NCI-H524 treated with DMSO at 0.1 percent for 48 hours (cell line): ENCODE results near the gene WDR59.

Experiments
- DNase-seq: peaks from one replicate; lab custom pipeline; 2025; lab: John Stamatoyannopoulos, UW

Gene WDR59

DNA sequence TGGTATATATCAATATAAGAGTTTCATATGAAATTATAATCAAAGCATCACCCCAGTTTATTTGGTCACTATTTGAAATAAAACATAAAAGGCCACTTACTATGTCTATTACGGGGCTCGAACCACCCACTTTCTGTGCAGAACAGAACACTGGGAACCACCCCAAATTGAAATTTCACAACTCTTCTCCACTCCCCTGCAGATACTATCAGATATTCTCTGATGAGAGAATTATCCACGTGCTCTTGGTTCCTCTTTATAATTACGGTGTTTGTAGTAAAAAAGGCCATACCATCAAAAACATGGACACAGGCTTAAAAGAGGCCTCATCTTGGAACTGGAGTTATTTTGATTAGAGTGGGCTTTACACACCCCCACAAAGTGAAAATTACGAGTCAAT is 82.8 kb downstream of the WDR59 start:
- no peak for DNase-seq

DNA sequence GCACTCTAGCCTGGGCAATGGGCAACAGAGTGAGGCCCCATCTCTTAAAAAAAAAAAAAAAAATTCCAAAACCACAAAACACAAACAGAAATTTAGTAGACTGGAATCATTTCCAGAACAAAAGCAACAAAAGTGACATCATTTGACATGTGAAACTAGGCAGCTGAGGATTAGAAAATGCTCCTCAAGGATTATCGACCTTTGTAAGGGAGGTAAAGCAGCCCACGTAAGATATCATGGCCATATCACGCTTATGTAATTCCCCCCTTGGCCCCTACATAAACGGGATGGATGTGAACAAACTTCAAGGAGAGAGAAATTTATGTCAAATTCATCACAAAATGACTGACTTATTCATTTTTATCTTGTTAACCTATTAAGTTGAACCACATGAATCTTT is 83.3 kb downstream of the WDR59 start:
- no peak for DNase-seq

DNA sequence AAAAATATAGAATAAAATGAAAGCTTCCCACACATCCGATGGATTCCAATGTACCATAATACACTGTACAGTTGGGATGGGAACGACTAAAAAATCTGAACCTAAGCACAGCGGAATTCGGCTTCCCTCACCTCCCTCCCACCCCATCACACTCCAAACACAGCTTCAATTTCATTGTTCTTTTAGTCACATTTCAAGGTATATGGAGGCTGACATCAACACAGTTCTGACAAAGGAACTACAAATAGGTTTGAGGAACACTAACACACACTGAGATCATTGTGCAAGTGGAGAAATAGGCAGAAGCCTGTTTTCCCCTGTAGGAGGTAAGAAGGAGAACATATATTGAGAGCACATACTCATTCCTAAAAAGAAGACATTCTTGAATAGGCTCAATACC is 85.1 kb downstream of the WDR59 start:
- DNase-seq = no peak

DNA sequence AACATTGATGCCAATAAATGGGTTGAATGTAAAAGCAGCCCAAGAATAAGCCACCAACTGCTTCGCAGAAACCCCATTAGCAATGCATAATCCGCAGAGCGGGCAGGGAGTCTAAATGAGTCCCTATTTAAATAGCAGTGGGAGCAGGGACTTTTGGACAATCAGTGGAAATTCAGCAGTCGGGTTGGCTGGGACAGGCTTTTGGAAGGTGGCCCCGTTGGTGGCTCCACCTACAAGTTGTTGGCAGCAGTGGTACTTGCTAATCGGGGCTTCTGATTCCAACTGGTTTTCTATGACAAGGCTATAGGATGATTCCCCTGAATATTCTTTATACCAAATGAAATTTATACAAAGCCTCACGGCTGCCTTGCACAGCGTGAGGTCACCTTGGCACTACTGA is 86.3 kb downstream of the WDR59 start:
- no peak for DNase-seq

DNA sequence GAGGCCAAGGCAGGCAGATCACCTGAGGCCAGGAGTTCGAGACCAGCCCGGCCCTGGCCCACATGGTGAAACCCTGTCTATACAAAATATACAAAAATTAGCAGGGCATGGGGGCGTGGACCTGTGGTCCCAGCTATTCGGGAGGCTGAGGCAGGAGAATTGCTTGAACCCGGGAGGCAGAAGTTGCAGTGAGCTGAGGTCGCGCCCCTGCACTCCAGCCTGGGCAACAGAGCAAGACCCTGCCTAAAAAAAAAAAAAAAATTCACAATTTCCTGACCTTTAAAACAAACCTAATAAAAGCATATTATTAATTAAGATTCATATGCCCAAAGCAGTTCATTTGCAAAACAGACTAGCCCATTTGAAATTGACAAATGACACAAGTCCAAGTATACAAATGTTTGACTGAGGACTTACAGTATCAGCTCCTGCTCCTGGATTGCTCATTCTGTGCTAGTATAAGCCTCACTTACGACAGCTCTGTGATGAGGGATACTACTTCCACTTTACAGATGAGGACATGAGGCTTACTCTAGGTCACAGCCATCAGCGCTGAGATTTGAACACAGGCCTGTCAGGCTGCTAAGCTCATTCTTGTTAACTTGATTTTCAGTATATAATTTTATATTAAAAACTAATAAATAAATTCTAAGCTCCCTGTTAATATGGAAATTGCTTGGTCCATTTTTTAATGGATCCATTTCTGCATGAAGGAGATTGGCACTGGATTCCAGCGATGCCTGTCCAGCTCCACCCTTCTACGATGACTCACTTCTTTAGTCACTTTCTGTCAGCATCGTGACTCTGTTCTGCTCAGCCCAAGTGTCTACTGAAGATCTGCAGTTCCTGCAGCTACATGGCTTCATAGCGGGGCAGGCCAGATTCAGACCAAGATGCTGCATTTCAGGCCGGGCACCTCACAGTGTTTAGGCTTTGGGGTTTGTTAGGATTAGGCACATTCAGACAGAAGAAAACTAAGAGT is 88.2 kb downstream of the WDR59 start:
- DNase-seq = no peak

DNA sequence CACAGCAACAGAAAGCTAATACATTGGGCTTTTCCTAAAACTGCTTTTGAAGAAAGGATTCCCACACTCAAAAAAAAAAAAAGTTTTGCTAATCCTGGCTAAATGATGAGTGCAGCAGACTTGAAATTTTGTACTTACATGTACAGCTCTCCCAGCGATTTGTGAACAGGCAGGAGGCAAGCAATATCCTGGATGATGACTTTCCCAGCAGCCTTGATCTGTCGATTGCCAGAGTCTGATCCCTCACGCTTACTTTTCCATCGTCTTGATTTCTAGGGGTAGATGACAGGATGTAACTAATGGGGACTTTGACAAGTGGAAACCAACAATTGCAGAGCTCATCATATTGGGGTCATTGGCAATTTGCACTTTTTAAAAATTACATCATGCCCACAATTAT is 91.4 kb downstream of the WDR59 start:
- DNase-seq = no peak

DNA sequence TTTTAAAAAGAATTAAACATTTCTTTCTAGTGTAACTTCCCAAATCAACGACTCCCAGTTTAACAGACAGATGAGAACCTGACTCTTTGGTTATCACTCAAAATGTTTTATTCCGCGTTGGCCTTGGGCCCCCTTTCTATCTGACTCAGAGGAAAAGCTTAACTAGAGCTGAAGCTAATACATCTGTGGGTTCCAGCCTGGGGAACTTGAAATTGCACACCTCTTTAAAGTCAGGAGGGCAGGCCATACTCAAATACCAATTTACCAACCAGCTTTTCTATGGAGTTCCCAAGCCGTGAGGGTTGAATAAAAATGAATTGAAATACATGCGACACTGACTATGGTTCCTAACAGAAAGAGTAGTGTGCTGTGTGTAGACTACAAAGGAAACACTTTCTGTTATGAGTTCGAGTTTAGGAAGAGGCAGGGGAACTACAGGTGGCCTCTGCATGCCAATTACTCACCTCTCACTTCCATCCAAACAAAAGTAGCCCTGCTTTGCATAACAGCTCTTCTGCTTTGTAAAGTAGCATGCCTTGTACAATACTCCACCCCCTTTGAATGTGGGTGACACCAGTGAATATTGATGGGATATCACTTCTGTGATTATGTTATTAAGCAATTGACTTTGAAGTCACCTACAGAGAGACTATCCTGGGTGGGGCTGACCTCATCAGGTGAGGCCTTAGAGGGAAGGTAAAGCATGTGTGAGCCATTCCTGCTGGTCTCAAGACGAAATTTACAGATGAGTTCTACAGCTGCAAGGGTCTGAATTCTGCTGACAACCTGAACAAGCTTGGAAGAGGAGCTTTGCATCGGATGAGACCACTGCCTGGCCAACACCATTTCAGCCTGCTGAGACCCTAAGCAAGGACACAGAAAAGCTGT is 92.1 kb downstream of the WDR59 start:
- no peak for DNase-seq

DNA sequence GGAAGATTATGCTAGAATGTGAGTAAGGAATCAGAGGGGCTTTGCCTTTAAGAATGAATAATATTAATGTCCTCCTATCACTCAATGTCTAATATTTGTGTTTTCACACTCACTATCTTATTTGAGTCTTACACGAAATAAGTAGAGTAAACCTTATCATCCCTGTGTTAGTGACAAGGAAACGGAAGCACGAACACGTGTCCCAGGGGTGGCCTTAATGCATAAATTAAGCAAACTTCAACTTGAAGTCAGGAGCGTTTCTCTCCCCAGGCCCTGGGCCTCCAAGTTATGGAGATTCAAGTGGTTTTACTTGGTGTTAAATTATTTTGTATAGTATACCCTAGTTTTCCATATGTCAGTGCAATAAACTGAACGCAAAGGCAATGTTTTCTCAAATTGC is 96.0 kb downstream of the WDR59 start:
- DNase-seq = no peak

DNA sequence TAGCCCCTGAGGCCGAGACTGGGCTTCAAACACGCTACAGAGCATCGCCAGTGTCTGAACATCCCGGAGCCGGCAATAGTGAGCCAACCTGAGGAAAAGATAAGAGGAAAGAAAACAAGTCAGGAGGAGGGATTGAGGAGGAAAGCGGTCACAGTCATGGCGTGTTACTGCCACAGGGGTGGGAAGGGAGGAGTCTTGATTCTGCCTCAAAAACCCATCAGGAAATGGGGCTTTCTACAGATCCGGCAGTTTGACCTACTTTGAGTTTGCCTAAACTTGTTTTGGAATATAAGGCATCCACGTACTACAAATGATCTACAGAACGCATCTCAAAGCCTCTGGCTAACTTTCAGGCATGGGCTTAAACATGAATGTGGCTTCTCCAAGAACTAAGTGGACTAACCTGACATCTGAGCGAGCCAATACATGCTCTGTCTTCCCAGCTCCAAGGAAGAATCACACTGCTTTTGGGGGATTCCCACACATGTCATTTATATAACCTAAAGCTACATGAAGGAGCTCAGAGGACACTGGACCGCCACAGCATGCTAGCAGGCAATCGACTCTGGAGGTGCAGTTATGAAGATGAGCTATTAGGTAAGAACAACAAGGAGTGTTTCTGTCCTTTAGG is 96.6 kb downstream of the WDR59 start:
- DNase-seq = no peak

DNA sequence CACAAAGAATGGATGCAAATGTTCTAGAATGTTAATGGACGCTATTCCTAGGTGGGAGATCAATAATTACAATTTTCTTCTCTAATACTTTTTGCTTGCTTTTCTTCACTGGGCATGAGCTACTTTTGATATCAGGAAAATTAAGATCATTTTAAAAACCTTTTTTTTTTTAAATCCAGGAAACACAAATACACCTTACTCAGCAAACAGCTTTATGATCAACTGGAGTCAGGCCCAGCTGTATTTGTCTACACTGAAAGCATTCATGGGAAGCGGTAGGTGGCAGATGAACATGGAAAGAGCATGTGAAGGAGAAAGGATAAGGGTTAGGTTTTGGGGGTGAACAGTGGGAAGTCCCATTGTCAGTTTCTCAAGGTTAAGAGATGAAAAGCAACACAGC is 97.8 kb downstream of the WDR59 start:
- DNase-seq = no peak

DNA sequence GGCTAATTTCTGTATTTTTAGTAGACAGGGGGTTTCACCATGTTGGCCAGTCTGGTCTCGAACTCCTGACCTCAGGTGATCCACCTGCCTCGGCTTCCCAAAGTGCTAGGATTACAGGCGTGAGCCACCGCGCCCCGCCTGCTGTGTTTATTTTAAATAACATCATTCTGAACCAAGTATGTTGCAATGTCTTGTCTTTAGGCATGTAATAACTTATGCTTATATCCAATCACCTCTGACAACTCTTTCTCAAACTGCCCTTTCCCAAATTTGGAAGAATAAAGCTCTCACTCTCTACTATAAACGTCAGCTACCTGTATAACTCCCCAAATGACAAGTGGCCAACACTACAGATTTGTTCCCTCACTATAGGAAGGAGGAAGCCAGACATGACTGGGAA is 107.2 kb downstream of the WDR59 start:
- DNase-seq = no peak

DNA sequence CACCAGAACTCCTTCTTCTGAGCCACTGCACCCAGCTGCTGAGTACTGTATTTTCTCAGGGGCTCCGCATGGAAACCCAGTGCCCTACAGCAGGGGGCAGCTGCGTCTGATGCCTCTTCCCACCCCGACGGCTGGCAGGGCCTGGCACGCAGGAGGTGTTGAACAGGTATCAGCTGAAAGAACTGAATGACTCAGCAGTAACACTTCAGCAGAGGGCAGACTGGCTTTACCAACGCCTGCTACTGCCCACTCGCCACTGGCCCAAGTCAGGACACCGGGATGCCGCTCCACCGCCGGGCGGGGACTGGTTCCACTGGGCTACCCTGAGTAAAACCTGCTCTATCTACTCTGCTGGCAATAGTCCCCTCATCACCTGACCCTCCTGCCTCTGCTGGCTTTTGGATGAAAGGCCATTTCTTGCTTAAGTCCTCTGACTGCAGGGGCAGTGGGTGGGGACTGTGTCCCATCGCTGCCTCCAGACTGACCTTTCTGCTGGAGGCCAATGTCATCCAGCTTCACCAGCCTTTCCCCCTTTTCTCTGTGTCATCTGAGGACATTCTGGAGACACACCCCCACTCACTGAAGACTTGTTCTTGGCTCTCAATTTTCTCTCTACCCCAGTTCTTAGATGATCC is 109.9 kb downstream of the WDR59 start:
- DNase-seq = no peak

DNA sequence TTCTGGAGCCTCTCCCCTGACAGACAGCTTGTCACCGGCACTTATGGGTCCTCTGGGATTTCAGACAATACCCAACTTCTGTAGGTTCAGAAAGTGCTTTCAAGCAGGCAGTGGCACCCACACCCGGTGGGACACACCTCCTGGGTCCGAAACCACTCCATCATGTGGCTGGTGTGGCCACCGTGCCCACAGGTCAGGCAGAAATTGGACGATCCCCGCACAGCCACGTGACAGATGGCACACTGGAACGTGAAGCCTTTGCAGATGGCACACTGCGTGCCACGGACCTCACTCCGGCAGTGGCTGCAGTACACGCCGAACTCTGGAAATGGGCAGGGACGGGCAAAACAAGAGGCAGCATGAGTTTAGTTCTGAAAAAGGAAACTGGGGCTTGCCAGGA is 110.8 kb downstream of the WDR59 start:
- DNase-seq = no peak

DNA sequence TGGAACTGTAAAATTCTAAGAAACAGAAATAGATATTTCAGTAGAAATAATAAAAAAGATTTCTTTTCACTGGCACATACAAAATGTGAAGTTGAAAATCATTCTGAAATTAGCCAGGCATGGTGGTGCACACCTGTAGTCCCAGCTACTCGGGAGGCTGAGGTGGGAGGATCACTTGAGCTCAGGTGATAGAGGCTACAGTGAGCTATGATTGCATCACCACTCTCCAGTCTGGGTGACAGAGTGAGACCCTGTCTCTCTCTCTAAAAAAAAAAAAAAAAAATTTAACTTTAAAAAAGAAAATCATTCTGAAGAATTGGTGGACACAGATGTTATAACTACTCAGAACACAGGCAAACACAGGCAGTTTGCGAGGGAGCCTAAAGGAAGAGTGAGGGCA is 112.6 kb downstream of the WDR59 start:
- no peak for DNase-seq

DNA sequence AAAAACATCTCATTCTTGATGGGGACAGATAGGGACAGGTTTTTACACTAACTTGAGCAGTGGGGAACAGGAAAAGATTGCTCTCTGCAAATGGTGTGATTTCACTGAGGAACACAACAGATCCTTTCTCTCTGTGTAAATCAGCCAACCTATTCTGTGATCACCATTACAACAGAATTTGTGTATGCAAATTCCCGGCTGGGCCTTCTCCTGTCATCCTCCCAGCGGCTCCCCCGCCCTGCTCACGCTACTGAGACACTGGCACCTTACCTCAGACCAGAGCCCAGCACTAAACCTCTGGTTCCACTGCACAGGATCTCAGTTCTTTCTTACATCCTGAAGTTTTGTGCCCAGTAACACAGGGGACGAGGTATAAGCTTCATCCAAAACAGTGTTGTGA is 113.3 kb downstream of the WDR59 start:
- DNase-seq = no peak

DNA sequence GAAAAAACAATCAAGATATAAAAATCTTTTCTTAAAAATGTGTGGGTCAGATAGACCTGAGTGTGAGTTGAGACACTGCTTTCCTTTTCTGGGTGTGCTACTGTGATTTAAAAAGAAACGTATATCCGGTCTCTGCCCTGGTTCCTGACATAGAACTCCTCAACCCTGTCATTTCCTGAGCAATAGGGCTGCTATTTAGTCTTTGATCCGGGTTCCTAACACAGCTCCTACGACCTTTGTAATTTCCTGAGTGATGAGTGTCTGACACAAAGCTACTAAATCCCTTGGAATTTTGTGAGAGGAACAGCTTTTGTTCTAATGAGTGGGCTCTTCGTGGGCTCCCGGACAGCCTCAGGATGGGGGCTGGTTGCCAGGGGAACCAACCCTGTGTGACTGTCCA is 116.4 kb downstream of the WDR59 start:
- DNase-seq = no peak

DNA sequence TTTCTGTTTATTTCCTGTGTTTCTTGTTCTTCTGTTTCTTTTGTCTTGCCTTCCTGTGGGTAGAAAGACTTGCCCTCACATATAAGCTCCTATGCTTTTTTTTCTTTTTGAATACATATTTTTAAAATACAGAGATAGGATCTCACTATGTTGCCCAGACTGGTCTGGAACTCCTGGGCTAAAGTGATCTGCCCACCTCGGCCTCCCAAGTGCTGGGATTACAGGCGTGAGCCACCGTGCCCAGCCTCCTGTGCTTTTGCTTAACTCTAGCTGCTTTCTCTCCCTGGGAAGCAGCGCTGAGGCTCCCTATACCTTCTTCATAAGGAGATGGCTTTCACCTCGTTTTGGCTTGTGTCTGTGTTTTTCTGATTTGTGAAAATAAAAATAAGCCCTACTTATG is 116.9 kb downstream of the WDR59 start:
- no peak for DNase-seq

DNA sequence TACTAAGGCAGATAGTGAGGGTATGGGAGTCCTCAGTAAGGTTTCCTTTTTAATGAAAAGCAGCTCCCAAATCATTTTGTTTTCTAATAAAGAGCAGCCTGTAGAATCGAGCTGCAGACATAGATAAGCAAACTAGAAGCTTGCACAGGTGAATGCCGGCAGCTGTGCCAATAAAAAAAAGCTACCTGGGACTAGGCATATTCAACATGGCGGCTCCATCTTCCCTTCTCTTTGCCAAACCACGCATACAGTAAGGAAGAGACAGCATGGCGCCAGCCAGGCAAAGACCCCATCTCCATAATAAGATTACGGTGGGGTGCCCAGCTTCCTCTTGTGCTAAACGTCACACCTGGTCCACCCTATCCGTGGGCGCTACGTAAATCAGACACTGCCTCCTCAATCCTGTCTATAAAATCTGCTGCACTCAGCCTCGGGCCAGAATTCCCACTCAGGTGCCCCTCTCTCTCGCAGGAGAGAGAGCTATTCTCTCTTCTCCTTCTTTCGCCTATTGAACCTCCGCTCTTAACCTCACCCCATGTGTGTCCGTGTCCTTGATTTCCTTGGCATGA is 117.6 kb downstream of the WDR59 start:
- no peak for DNase-seq

DNA sequence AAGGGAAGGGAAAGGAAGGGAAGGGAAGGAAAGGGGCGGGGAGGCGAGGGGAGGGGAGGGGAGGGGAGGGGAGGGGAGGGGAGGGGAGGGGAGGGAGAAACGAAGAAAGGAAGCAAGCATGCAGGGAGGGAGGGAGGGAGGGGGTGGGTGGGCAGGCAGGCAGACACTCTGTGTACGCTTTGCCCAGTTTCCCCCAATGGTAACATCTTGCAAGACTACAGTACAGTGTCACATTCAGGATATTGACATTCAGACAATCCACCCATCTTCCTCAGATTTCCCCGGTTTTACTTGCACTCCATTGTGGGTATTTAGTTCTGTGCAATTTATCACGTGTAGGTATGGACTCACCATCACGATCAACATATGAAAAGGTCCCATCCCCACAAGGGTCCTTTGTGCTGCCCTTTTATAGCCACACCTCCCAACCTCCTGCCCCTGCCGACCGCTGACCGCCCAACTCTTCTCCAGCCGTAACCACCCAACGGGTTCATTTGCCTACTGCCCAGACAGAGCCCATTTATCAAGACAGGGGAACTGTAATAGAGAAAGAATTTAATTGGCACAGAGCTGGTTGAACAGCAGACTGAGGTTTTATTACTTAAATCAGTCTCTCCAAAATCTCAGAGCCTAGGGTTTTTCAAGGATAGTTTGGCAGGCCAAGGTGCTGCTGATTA is 118.9 kb downstream of the WDR59 start:
- DNase-seq = no peak

DNA sequence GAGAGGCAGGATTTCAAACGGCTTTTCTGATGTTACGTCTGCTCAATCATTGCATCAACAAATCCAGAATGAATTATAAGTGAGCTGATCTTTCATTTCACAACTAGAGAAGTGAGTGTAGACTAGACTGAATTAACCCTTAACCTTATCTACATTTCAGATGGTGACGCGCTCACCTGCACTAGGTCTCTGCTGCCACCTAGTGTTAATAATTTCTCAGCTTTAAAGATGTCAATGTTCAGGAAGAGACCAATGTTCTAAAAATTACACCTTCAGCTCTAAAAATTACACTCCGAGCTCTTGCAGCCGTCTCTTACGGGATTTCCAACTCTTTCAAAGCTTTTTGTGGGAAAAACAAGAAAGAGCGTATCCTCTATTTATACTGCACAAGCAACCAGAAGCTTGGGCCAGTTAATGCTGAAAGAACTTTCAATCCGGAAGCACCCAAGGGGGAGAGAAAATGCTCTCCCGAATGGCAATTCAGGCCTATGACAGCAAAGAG is 122.1 kb downstream of the WDR59 start:
- DNase-seq = no peak

DNA sequence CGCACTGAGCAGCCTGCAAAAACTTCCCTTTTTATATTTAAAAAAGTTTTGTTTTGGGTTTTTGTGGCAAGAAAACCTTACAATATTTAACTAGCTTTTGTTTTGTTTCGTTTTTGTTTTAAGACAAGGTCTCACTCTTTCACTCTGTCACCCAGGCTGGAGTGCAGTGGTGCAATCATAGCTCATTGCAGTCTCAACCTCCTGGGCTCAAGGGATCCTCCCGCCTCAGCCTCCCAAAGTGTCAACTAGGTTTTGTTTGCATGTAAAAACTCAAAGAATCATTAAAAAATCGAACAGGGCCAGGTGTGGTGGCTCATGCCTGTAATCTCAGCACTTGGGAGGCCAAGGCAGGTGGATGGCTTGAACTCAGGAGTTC is 132.4 kb downstream of the WDR59 start:
- no peak for DNase-seq
